ENCODE measurements around the gene ZPBP.

GRCh38 chr7:50073093-50073492 lies 20.0 kb downstream of the ZPBP start:
- TF ChIP-seq, protein P1, sequence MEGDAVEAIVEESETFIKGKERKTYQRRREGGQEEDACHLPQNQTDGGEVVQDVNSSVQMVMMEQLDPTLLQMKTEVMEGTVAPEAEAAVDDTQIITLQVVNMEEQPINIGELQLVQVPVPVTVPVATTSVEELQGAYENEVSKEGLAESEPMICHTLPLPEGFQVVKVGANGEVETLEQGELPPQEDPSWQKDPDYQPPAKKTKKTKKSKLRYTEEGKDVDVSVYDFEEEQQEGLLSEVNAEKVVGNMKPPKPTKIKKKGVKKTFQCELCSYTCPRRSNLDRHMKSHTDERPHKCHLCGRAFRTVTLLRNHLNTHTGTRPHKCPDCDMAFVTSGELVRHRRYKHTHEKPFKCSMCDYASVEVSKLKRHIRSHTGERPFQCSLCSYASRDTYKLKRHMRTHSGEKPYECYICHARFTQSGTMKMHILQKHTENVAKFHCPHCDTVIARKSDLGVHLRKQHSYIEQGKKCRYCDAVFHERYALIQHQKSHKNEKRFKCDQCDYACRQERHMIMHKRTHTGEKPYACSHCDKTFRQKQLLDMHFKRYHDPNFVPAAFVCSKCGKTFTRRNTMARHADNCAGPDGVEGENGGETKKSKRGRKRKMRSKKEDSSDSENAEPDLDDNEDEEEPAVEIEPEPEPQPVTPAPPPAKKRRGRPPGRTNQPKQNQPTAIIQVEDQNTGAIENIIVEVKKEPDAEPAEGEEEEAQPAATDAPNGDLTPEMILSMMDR (IDR thresholded peaks at IDR 0.05) = no peak
- TF ChIP-seq POLR2A (IDR thresholded peaks at IDR 0.05) = no peak
